Natural killer cell (primary cell): ENCODE measurements around the gene CEND1. TPM values are rescaled to one million over a fixed set of nuclear protein-coding genes. Genes with fewer than 3 reads are reported as not detected.

Experiments
- ATAC-seq, 3 donors: fragments of 150-1000 bp in 2 of 3; fragments of 200-7000 bp in 1 of 3; cut with Tn5 transposase; 1 replicate in 1 of 3; 2 replicates in 2 of 3; pipeline ENCODE4 v1.10.0; 2021; ENCODE audit warnings: mild to moderate bottlenecking in 2 of 3, moderate library complexity in 2 of 3
- DNase-seq, 2 donors: peaks; one replicate each; pipeline versions ENCODE4 v3.0.0 to v3.0.0-alpha.2; 2013 to 2021; ENCODE audit warnings: mixed read lengths in 1 of 2
- H3K27ac ChIP-seq: one replicate; pipeline ENCODE4 v1.5.1; 2013; ENCODE audit warnings: mild to moderate bottlenecking, low read length
- H3K27me3 ChIP-seq: one replicate; pipeline ENCODE4 v1.6.1; 2013; ENCODE audit warnings: low read length; ENCODE audit not compliant: control insufficient read depth, insufficient read depth
- H3K36me3 ChIP-seq: one replicate; pipeline ENCODE4 v1.6.1; 2013; ENCODE audit warnings: low read length; ENCODE audit not compliant: control insufficient read depth, insufficient read depth
- H3K4me1 ChIP-seq: one replicate; pipeline ENCODE4 v1.6.1; 2013; ENCODE audit warnings: low read length; ENCODE audit not compliant: control insufficient read depth, insufficient read depth
- H3K4me3 ChIP-seq: one replicate; pipeline ENCODE4 v1.5.1; 2013; ENCODE audit warnings: low read length
- H3K9me3 ChIP-seq: one replicate; pipeline ENCODE4 v1.6.1; 2013; ENCODE audit warnings: low read length; ENCODE audit not compliant: control insufficient read depth, insufficient read depth
- H3K27ac Mint-ChIP-seq, 2 donors: one replicate each; pipeline ENCODE4 v1.8.0; 2022; ENCODE audit warnings: mild to moderate bottlenecking in 2 of 2, mixed read lengths in 2 of 2, moderate library complexity in 1 of 2
- H3K27me3 Mint-ChIP-seq, 2 donors: one replicate each; pipeline ENCODE4 v1.8.0; 2022; ENCODE audit warnings: low read depth in 2 of 2, mixed read lengths in 2 of 2
- H3K36me3 Mint-ChIP-seq: one replicate; pipeline ENCODE4 v1.8.0; 2022; ENCODE audit warnings: mixed read lengths
- H3K4me1 Mint-ChIP-seq, 2 donors: one replicate each; pipeline ENCODE4 v1.8.0; 2022; ENCODE audit warnings: mixed read lengths in 2 of 2
- H3K4me3 Mint-ChIP-seq: one replicate; pipeline ENCODE4 v1.8.0; 2022; ENCODE audit warnings: mild to moderate bottlenecking, moderate library complexity, mixed read lengths
- H3K9me3 Mint-ChIP-seq, 2 donors: one replicate each; pipeline ENCODE4 v1.8.0; 2022; ENCODE audit warnings: mixed read lengths in 2 of 2
- WGBS: methylation state at CpG from one replicate; pipeline ENCODE4 v1.1.7; 2013; ENCODE audit warnings: missing lambda C conversion rate; ENCODE audit not compliant: insufficient coverage; 5-methylcytosine and 5-hydroxymethylcytosine counted together
- intact Hi-C: fragments of 100-400 bp; cut with micrococcal nuclease; formaldehyde crosslinking; loops from one replicate; pipeline ENCODE4 v1.14.2; 2022
- total RNA-seq, 4 donors: library from RNA; stranded (reverse); fragments of 120-200 nt in 1 of 4; gene quantifications; one replicate each; pipeline versions ENCODE4 v1.2.3 to v1.2.4, GENCODE V29; 2013 to 2022
- TF ChIP-seq, protein P1 (sequence below): fragments of 200-600 bp; IDR thresholded peaks from one replicate; pipeline ENCODE4 v1.8.0; 2022; ENCODE audit warnings: antibody characterized with exemption

The CEND1 gene
- total RNA-seq, 3 donors from 2014 or later (not counting 1 experiment from before 2014, with no cell fraction given): not detected

DNA sequence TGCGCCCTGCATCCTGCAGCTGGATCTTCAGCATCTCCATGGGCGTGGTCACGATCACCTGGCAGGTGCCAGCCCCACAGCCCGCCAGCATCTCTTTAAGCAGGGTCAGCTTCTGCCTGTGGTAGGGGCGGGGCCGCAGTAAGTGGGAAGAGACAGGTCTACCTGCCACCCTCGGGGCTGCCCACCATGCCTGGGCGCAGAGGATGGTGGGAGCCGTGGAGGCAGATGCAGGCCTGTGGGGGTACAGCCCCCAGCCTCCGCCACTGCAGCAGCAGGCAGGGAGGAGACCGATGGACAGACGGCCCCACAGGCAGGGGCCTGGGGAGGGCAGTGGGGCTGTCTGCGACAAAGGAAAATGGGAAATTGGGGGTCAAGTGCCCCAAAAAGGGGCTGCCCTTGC lies 3.0 kb upstream of the CEND1 start:
- intact Hi-C loops: no loop called here
- Mint-ChIP-seq H3K9me3 (no peaks in the 10 kb centered on the region), H3K4me1 (peaks cover 0 to 18% of the 10 kb centered on the region in 2 donors), H3K27ac (no peak overlapping the region), H3K36me3 (no peaks in the 10 kb centered on the region), H3K4me3 (no peak overlapping the region), H3K27me3 (no peaks in the 10 kb centered on the region)
- peaks cover 8% of the 10 kb centered on the region for H3K27me3 ChIP-seq
- no peak overlapping the region for H3K27ac ChIP-seq
- no peak overlapping the region for H3K4me3 ChIP-seq
- WGBS: 93% methylated on average over 13 of the region's 13 CpGs
- TF ChIP-seq, protein P1, sequence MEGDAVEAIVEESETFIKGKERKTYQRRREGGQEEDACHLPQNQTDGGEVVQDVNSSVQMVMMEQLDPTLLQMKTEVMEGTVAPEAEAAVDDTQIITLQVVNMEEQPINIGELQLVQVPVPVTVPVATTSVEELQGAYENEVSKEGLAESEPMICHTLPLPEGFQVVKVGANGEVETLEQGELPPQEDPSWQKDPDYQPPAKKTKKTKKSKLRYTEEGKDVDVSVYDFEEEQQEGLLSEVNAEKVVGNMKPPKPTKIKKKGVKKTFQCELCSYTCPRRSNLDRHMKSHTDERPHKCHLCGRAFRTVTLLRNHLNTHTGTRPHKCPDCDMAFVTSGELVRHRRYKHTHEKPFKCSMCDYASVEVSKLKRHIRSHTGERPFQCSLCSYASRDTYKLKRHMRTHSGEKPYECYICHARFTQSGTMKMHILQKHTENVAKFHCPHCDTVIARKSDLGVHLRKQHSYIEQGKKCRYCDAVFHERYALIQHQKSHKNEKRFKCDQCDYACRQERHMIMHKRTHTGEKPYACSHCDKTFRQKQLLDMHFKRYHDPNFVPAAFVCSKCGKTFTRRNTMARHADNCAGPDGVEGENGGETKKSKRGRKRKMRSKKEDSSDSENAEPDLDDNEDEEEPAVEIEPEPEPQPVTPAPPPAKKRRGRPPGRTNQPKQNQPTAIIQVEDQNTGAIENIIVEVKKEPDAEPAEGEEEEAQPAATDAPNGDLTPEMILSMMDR: no peak
- ATAC-seq (no peak), DNase-seq (no peak)
- H3K9me3 ChIP-seq: no peaks in the 10 kb centered on the region
- H3K36me3 ChIP-seq: peaks cover 24% of the 10 kb centered on the region
- H3K4me1 ChIP-seq: peaks cover 43% of the 10 kb centered on the region

GRCh38 chr11:792535-792821 lies 2.6 kb upstream of the CEND1 start:
- Mint-ChIP-seq H3K9me3 (no peaks in the 10 kb centered on the region), H3K27me3 (no peaks in the 10 kb centered on the region), H3K36me3 (no peaks in the 10 kb centered on the region), H3K4me3 (no peak overlapping the region), H3K27ac (no peak overlapping the region), H3K4me1 (peaks cover 0 to 18% of the 10 kb centered on the region in 2 donors)
- no peak for ATAC-seq
- Histone ChIP-seq H3K4me1 (peaks cover 47% of the 10 kb centered on the region), H3K27ac (no peak overlapping the region), H3K4me3 (no peak overlapping the region), H3K27me3 (peaks cover 8% of the 10 kb centered on the region), H3K36me3 (peaks cover 24% of the 10 kb centered on the region), H3K9me3 (no peaks in the 10 kb centered on the region)
- WGBS: 93% methylated on average over 15 of the region's 15 CpGs
- intact Hi-C loops: no loop called here
- no peak for DNase-seq
- TF ChIP-seq, protein P1: no peak

DNA sequence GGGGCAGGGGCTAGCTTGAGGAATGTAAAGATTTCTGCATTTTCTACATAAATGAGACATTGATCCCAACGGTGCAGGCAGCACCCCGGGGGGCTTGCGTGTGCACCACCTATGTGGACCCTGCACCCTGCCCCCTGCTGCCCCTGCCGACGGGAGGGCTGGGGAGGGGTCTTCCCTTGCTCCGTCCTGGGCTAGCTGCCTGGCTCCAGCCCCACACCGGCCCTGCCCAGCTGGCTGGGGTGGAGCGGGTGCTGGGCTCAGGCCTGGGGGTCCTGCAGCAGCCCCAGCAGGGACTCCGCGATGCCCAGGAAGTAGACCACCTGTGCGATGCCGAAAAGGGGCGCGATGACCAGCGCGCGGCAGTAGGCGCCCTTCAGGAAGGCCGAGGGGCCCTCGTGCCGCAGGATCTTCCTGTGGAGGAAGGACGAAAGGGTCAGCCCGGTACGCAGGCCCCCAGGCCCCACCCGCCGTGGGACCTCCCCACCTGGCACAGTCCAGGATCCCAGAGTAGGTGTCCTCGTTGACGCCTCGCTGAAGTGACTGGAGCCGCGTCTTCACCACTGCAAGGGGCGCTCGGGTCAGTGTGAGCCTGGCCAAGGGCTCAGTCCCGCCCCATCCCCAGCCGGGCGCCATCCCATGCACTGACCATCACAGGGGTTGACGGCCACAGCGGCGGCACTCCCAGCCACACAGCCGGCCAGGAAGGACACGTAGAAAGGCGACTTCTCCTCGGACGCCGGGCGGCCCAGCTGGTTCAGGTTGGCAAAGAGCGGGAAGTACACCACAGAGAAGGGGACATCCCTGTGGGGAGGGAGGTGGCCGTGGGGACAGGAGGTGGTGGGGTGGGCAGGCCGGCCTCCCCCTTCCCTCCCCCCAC lies 2.0 kb upstream of the CEND1 start:
- peaks cover 41% of the 10 kb centered on the region for H3K4me1 ChIP-seq
- no peak for ATAC-seq
- intact Hi-C loops: no loop called here
- DNase-seq: no peak
- peaks cover 24% of the 10 kb centered on the region for H3K36me3 ChIP-seq
- H3K27ac ChIP-seq: no peak overlapping the region
- no peaks in the 10 kb centered on the region for H3K9me3 Mint-ChIP-seq
- WGBS: 97% methylated on average over 47 of the region's 49 CpGs
- no peaks in the 10 kb centered on the region for H3K27me3 Mint-ChIP-seq
- no peak overlapping the region for H3K4me3 ChIP-seq
- peaks cover 8% of the 10 kb centered on the region for H3K27me3 ChIP-seq
- no peaks in the 10 kb centered on the region for H3K9me3 ChIP-seq
- no peaks in the 10 kb centered on the region for H3K36me3 Mint-ChIP-seq
- no peak overlapping the region for H3K4me3 Mint-ChIP-seq
- H3K27ac Mint-ChIP-seq: no peak overlapping the region
- H3K4me1 Mint-ChIP-seq: peaks cover 0 to 12% of the 10 kb centered on the region in 2 donors
- TF ChIP-seq, protein P1: no peak
